PC-9 (cell line): ENCODE data around the gene SENP8.

Experiments used
- EZH2 ChIP-seq: fragments of 200-600 bp; sonication (generic); IDR thresholded peaks from 2 replicates; pipeline ENCODE4 v1.8.0; 2017; ENCODE audit warnings: antibody characterized with exemption, low read depth
- TF ChIP-seq, protein P1 (sequence below): fragments of 200-600 bp; sonication (generic); conservative IDR thresholded peaks from 2 replicates; pipeline ENCODE4 v1.6.1; 2017; ENCODE audit warnings: mixed run types, antibody characterized with exemption, mild to moderate bottlenecking, moderate library complexity

DNA sequence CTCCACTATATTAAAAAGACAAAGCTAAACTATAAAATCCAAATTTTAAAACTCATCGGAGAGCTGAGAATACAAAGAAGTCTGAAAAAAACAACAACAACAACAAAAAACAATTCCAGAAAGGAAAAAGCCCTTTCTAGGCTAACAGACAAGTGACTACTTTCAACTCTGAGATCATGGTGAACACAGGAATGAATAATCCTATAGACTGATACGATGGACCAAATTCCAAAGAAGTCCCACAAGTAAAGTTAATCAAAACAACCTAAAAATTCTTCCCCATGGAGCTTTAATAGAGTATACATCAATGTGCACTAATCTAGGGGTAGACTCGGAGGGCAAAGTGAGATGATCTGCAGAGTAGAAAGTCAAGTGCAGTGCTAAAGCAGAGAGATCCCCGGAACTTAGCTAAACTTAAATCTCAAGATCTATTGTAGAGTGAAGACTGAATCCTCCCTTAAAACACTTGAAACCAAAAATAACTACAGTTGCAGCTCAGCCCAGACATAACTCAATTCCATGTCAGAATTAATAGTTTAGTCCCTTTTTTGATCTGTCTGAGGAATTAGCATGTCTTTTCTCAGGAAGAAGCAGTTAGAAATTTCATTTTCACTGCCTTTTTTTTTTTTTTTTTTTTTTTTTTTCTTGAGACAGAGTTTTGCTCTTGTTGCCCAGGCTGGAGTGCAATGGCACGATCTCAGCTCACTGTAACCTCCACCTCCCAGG lies 43.7 kb upstream of the SENP8 start:
- TF ChIP-seq, protein P1, sequence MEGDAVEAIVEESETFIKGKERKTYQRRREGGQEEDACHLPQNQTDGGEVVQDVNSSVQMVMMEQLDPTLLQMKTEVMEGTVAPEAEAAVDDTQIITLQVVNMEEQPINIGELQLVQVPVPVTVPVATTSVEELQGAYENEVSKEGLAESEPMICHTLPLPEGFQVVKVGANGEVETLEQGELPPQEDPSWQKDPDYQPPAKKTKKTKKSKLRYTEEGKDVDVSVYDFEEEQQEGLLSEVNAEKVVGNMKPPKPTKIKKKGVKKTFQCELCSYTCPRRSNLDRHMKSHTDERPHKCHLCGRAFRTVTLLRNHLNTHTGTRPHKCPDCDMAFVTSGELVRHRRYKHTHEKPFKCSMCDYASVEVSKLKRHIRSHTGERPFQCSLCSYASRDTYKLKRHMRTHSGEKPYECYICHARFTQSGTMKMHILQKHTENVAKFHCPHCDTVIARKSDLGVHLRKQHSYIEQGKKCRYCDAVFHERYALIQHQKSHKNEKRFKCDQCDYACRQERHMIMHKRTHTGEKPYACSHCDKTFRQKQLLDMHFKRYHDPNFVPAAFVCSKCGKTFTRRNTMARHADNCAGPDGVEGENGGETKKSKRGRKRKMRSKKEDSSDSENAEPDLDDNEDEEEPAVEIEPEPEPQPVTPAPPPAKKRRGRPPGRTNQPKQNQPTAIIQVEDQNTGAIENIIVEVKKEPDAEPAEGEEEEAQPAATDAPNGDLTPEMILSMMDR = no peak
- no peak for TF ChIP-seq EZH2
